Iris pigment epithelial cell (primary cell): ENCODE data around the gene MGMT.

Experiments used
- DNase-seq: peaks from one replicate; pipeline ENCODE4 v3.0.0-alpha.2; 2011; ENCODE audit warnings: low read depth

Gene MGMT

GRCh38 chr10:129655679-129656031, 188.6 kb downstream of the MGMT start:
- no peak for DNase-seq

GRCh38 chr10:129656642-129657041, 189.6 kb downstream of the MGMT start:
- no peak for DNase-seq

- DNase-seq = no peak
These were observed 190.4 kb downstream of the MGMT start for GRCh38 chr10:129657297-129658017.

GRCh38 chr10:129658376-129659072, 191.5 kb downstream of the MGMT start:
- DNase-seq = no peak

GRCh38 chr10:129659508-129660268, 192.6 kb downstream of the MGMT start:
- DNase-seq = no peak

GRCh38 chr10:129660569-129660968, 193.5 kb downstream of the MGMT start:
- no peak for DNase-seq

GRCh38 chr10:129662426-129662825, 195.4 kb downstream of the MGMT start:
- no peak for DNase-seq

GRCh38 chr10:129670124-129670523, 203.1 kb downstream of the MGMT start:
- no peak for DNase-seq

- no peak for DNase-seq
These were observed 206.3 kb downstream of the MGMT start for GRCh38 chr10:129673292-129673691.

GRCh38 chr10:129675027-129675769, 208.2 kb downstream of the MGMT start:
- no peak for DNase-seq

GRCh38 chr10:129676014-129676413, 209.0 kb downstream of the MGMT start:
- no peak for DNase-seq

GRCh38 chr10:129677377-129677927, 210.4 kb downstream of the MGMT start:
- no peak for DNase-seq

GRCh38 chr10:129678186-129678585, 211.1 kb downstream of the MGMT start:
- DNase-seq = no peak

GRCh38 chr10:129679207-129679606, 212.2 kb downstream of the MGMT start:
- no peak for DNase-seq

- DNase-seq = no peak
These were observed 213.8 kb downstream of the MGMT start for GRCh38 chr10:129680661-129681344.

GRCh38 chr10:129681856-129682255, 214.8 kb downstream of the MGMT start:
- DNase-seq = no peak

- no peak for DNase-seq
These were observed 216.5 kb downstream of the MGMT start for GRCh38 chr10:129683519-129683918.

GRCh38 chr10:129683920-129684319, 216.9 kb downstream of the MGMT start:
- no peak for DNase-seq

- DNase-seq = no peak
These were observed 218.2 kb downstream of the MGMT start for GRCh38 chr10:129685271-129685670.

- no peak for DNase-seq
These were observed 222.6 kb downstream of the MGMT start for GRCh38 chr10:129689671-129690071.
